GM18517 (cell line): ENCODE data around the gene GLIPR1.
"Not testable (repeated sequence)": the region's sequence is repeated elsewhere in the genome, so short reads cannot be mapped to it uniquely, and the experiment has no call there.

Experiments used
- ATAC-seq: cut with Tn5 transposase; IDR thresholded peaks from one replicate; pipeline ENCODE4 v1.9.1; 2021; ENCODE audit warnings: mild to moderate bottlenecking, moderate library complexity; ENCODE audit not compliant: unreplicated experiment

The GLIPR1 gene

GRCh38 chr12:75509621-75510020, 29.1 kb downstream of the GLIPR1 start:
- ATAC-seq, result no peak

GRCh38 chr12:75511116-75512048, 30.8 kb downstream of the GLIPR1 start, which contains the start of gene KRR1:
Gene KRR1, minus strand, starts transcription at chr12:75511609. Its CDS starts 12 bp downstream, at chr12:75511597.
- ATAC-seq, result peak; percentile 96

GRCh38 chr12:75521224-75521623, 40.7 kb downstream of the GLIPR1 start:
- not testable (repeated sequence) for ATAC-seq

- not testable (repeated sequence) for ATAC-seq
Observed at GRCh38 chr12:75522124-75522523, 41.6 kb downstream of the GLIPR1 start.

GRCh38 chr12:75525263-75525662, 44.7 kb downstream of the GLIPR1 start:
- no peak for ATAC-seq

- peak; percentile 95 for ATAC-seq
Observed at GRCh38 chr12:75526655-75527511, 46.3 kb downstream of the GLIPR1 start.

GRCh38 chr12:75528272-75528671, 47.7 kb downstream of the GLIPR1 start:
- no peak for ATAC-seq

GRCh38 chr12:75528692-75529091, 48.1 kb downstream of the GLIPR1 start:
- no peak for ATAC-seq

- ATAC-seq, result no peak
Observed at GRCh38 chr12:75529316-75529715, 48.8 kb downstream of the GLIPR1 start.

- ATAC-seq, result no peak
Observed at GRCh38 chr12:75529826-75530225, 49.3 kb downstream of the GLIPR1 start.

GRCh38 chr12:75533239-75533638, 52.7 kb downstream of the GLIPR1 start:
- ATAC-seq, result no peak

GRCh38 chr12:75539889-75540288, 59.3 kb downstream of the GLIPR1 start:
- ATAC-seq, result no peak

- no peak for ATAC-seq
Observed at GRCh38 chr12:75542942-75543341, 62.4 kb downstream of the GLIPR1 start.

- no peak for ATAC-seq
Observed at GRCh38 chr12:75543529-75543928, 63.0 kb downstream of the GLIPR1 start.

GRCh38 chr12:75545636-75546035, 65.1 kb downstream of the GLIPR1 start:
- no peak for ATAC-seq

- no peak for ATAC-seq
Observed at GRCh38 chr12:75548879-75549278, 68.3 kb downstream of the GLIPR1 start.

GRCh38 chr12:75549989-75550388, 69.4 kb downstream of the GLIPR1 start:
- no peak for ATAC-seq

GRCh38 chr12:75550401-75551240, 70.1 kb downstream of the GLIPR1 start:
- ATAC-seq, result no peak

GRCh38 chr12:75551477-75551876, 70.9 kb downstream of the GLIPR1 start:
- no peak for ATAC-seq

- ATAC-seq, result no peak
Observed at GRCh38 chr12:75553398-75553797, 72.8 kb downstream of the GLIPR1 start.
